IPS-20b (cell line): ENCODE results near the gene SBF2.
"Not testable (repeated sequence)": the region's sequence is repeated elsewhere in the genome, so short reads cannot be mapped to it uniquely, and the experiment has no call there.

Experiments used
- H3K27ac ChIP-seq: one replicate; pipeline ENCODE4 v1.5.1; 2013; ENCODE audit warnings: low read length
- H3K27me3 ChIP-seq: 2 replicates; pipeline ENCODE4 v1.6.1; 2013; ENCODE audit warnings: mild to moderate bottlenecking, low read length, inconsistent platforms; ENCODE audit not compliant: insufficient read depth
- H3K36me3 ChIP-seq: 2 replicates; pipeline ENCODE4 v1.6.1; 2013; ENCODE audit warnings: low read depth, mild to moderate bottlenecking, inconsistent platforms, low read length, moderate library complexity; ENCODE audit not compliant: insufficient read depth
- H3K4me1 ChIP-seq: 2 replicates; pipeline ENCODE4 v1.6.1; 2013; ENCODE audit warnings: mild to moderate bottlenecking, control low read depth, inconsistent platforms, low read length, moderate library complexity; ENCODE audit not compliant: insufficient read depth
- H3K4me3 ChIP-seq: 2 replicates; pipeline ENCODE4 v1.5.1; 2013; ENCODE audit warnings: mild to moderate bottlenecking, low read length, inconsistent platforms
- H3K9ac ChIP-seq: 2 replicates; pipeline ENCODE4 v1.6.1; 2013; ENCODE audit warnings: low read depth, mild to moderate bottlenecking, inconsistent platforms, low read length, moderate library complexity
- H3K9me3 ChIP-seq: 2 replicates; pipeline ENCODE4 v1.6.1; 2013; ENCODE audit warnings: mild to moderate bottlenecking, low read depth, low read length, inconsistent platforms; ENCODE audit not compliant: insufficient read depth

SBF2 gene

DNA sequence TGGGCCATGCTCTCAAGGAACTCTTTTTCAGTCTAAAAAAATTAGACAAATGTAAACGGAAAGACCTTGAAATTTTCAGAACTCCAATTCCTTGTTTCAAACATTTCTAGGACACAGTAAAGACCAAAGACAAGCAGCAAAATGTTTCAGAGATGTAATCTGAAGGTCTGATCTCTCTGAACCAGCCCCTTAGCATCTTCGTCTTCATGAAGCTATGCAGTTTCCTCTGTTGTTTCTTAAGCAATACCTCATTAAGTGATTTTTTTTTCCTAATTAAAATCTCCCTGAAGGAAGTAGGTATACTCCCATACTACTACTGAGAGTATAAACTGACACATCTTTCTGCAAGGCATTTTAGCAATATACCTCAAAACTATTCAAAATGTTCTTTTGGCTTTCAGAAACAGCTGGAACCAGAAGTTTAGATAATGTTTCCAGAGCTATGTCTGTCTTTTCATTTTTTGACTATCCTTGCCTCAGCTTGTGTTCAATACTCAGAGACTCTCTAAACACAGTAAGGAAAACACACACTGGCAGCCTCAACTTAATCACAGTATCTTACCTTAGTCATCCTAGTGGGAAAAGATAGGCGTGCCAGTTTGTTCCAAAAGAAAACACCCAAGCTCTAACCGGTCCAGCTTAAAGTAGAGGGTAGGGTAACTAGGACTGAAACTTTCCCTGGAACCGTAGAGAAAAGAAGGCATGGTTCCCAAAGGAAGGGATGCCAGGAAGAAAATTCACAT lies 25.1 kb downstream of the SBF2 start:
- Histone ChIP-seq H3K9ac (no peak overlapping the region), H3K36me3 (no peaks in the 10 kb centered on the region), H3K9me3 (no peaks in the 10 kb centered on the region), H3K4me1 (no peaks in the 10 kb centered on the region; the same call in 1 of the 2 replicates), H3K27ac (no peak overlapping the region), H3K27me3 (no peaks in the 10 kb centered on the region), H3K4me3 (no peak overlapping the region)

DNA sequence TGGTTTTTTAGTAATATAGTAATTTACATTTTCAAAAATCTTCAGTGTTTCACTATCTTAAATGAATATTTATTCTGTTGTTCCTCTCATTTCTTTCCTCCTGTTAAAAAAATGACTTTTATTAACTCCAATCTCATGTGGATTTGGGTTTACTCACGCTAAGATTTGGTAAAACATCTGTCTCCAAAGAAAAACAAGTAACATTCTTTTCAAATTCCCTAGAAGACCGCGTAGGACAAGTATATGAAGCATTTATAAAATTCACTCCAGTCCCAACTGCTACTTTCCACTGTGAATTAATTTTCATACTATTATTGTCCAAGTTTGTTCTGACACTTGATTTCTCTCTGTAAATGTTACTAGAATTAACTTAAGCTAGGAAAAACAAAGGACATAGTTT lies 26.2 kb downstream of the SBF2 start:
- Histone ChIP-seq H3K4me1 (no peaks in the 10 kb centered on the region; the same call in 1 of the 2 replicates), H3K4me3 (no peak overlapping the region), H3K27me3 (no peaks in the 10 kb centered on the region), H3K36me3 (no peaks in the 10 kb centered on the region), H3K9ac (no peak overlapping the region), H3K9me3 (no peaks in the 10 kb centered on the region), H3K27ac (no peak overlapping the region)

DNA sequence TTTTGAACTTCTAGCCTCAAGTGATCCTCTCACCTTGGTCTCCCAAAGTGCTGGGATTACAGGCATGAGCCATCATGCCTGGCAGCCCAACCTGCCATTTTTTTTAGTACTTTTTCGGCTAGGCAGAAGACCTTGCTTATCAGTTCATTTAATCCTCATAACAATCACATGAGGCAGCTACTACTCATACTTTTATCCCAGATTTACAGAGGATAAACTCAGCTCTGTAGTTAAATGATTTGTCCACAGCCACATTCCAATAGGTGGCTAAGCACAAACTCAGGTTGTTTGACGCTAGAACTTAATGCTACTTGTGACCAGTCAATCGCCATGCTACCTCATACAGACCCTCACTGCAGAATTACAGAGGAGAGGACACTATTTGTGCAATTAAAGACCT lies 28.1 kb downstream of the SBF2 start:
- Histone ChIP-seq H3K4me3 (no peak overlapping the region), H3K4me1 (no peaks in the 10 kb centered on the region; the same call in 1 of the 2 replicates), H3K27me3 (no peaks in the 10 kb centered on the region), H3K36me3 (no peaks in the 10 kb centered on the region), H3K27ac (no peak overlapping the region), H3K9ac (no peak overlapping the region), H3K9me3 (no peaks in the 10 kb centered on the region)

DNA sequence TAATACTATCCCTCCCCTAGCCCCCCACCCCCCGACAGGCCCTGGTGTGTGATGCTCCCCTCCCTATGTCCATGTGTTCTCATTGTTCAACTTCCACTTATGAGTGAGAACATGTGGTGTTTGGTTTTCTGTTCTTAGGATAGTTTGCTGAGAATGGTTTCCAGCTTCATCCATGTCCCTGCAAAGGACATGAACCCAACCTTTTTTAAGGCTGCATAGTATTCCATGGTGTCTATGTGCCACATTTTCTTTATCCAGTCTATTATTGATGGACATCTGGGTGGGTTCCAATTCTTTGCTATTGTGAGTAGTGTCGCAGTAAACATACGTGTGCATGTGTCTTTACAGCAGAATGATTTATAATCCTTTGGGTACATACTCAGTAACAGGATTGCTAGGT lies 29.3 kb downstream of the SBF2 start:
- not testable (repeated sequence) for H3K27ac ChIP-seq, H3K9me3 ChIP-seq, H3K36me3 ChIP-seq, H3K27me3 ChIP-seq, H3K9ac ChIP-seq, H3K4me3 ChIP-seq, H3K4me1 ChIP-seq

DNA sequence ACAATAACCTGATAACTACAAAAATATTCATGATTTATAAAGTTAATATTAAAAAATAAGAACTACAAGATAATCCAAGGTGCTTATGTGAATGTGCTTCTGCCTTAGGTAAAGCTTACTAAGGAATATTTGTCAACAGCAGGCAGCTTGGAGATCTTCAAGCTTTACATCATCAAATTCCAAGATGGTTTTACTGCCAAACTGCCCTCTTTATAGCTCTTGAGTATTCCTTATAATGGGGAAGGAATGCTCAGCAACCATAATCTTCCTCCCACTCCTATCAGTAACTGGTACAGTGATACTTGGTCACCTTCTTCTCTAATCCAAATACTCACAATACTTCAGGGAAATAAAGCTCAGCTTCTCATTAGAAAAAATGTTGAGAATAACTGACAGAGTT lies 30.1 kb downstream of the SBF2 start:
- Histone ChIP-seq H3K27ac (no peak overlapping the region), H3K9me3 (no peaks in the 10 kb centered on the region), H3K9ac (no peak overlapping the region), H3K4me1 (no peaks in the 10 kb centered on the region; the same call in 1 of the 2 replicates), H3K4me3 (no peak overlapping the region), H3K36me3 (no peaks in the 10 kb centered on the region), H3K27me3 (no peaks in the 10 kb centered on the region)

DNA sequence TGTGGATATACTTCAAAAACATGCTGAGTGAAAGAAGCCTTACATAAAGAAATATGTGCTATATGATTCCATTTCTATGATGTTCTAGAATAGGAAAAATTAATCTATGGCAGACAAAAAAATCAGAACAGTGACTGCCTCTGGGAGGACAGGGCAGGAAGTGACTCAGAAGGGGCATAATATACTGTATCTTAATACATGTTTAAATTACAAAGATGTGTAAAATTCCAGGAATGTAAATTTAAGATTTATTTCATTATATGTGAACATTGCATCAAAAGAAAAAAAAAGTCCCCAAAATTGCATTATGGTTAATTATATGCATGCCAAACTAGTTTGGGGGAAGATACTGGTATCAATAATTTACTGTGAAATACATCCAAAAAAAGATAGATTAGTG lies 32.2 kb downstream of the SBF2 start:
- Histone ChIP-seq H3K27me3 (no peaks in the 10 kb centered on the region), H3K27ac (no peak overlapping the region), H3K4me3 (no peak overlapping the region), H3K9me3 (no peaks in the 10 kb centered on the region), H3K4me1 (peaks cover 9% of the 10 kb centered on the region), H3K36me3 (no peaks in the 10 kb centered on the region), H3K9ac (no peak overlapping the region)

DNA sequence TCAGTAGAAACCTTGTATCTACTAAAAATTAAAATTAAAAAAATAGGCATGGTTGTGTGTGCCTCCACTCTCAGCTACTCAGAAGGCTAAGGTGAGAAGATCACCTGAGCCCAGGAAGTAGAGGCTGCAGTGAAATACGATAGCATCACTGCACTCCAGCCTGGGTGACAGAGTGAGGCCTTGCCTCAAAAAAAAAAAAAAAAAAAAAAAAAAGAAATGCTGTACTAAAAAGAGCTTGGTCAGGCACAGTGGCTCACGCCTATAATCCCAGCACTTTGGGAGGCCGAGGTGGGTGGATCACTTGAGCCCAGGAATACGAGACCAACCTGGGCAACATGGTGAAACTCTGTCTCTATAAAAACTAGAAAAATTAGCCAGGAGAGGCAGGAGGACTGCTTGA lies 36.5 kb downstream of the SBF2 start:
- H3K27ac ChIP-seq, result no peak overlapping the region
- no peak overlapping the region for H3K4me3 ChIP-seq
- no peak overlapping the region for H3K9ac ChIP-seq
- no peaks in the 10 kb centered on the region for H3K27me3 ChIP-seq
- no peaks in the 10 kb centered on the region for H3K36me3 ChIP-seq
- no peaks in the 10 kb centered on the region for H3K9me3 ChIP-seq
- H3K4me1 ChIP-seq, result peaks cover 10% of the 10 kb centered on the region; the same call in 1 of the 2 replicates

DNA sequence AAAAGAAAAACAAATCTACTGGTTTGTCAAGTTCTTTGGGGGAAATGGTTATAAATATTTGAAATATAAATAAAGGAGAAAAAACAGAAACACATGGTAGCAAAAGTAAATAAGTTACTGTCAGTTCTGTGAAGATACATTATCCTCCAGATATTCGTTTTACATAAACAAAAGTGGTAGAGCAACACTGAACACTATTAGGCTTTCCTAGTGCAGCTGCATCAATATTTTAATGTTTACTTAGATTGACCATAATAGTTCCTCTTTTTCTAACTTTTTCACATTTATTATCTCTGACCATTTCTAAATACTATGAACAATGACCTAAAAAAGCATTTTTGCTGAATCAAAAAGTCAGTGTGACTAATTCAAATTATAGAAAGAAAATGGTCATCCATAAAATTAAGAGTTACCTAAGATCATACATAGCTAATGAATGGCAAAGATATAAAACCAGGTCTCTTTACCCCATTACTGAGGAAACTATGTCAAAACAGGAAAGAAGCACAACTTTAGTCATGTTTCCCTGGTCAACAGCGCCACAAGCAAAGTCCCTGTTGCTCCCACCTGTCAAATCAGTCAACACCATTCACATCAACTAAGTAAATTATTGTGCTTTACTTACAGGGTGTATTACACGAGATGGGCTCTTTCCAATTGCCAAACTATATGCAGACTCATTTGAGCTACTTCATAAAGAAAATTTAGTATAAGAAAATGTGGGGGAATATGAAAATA lies 38.5 kb downstream of the SBF2 start:
- no peak overlapping the region for H3K27ac ChIP-seq
- no peak overlapping the region for H3K4me3 ChIP-seq
- H3K4me1 ChIP-seq, result peaks cover 14% of the 10 kb centered on the region; the same call in 1 of the 2 replicates
- no peaks in the 10 kb centered on the region for H3K9me3 ChIP-seq
- H3K27me3 ChIP-seq, result no peaks in the 10 kb centered on the region
- H3K36me3 ChIP-seq, result no peaks in the 10 kb centered on the region
- no peak overlapping the region for H3K9ac ChIP-seq

DNA sequence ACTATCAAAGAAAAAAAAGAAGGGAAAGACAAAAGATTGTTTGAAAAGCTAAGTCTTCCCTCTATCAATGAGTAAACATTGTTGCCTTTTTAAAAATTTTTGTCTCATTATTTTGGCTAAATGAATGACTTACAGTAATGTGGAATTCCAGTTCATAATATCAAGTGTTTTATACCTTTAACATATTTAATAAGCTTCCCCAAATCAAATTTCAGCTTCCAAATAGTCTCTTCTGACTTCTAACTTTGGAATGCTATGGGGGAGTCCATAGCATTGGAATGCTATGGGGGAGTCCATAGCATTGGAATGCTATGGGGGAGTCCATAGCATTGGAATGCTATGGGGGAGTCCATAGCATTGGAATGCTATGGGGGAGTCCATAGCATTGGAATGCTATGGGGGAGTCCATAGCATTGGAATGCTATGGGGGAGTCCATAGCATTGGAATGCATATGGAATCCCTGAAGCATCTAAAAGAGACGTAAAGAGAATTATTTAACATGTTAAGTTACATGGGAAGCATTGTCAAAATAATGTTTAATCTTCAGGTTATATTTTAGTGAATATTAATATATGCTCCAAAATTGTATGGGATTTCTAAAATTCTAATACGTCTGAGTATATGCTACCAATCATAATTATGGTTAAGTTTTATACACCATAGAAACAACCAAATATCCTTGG lies 44.4 kb downstream of the SBF2 start:
- not testable (repeated sequence) for H3K27ac ChIP-seq, H3K27me3 ChIP-seq, H3K36me3 ChIP-seq, H3K4me1 ChIP-seq, H3K4me3 ChIP-seq, H3K9ac ChIP-seq, H3K9me3 ChIP-seq

DNA sequence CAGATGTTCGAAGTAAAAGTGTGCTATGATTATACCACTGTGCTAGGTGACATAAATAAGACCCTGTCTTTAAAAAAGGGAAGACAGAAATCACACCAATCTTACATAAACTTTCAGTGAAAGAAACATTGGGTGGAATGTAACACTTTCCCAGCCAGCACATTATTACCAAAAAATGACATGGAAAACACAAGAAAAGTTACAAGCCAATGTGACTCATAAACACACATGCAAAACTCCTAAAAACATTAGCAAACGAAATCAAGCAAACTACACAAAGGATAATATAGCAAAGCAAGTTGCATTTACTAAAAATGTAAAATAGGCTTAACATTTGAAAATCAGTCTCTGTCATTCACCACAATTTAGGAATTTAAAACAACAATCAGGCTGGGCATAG lies 47.0 kb downstream of the SBF2 start:
- no peak overlapping the region for H3K9ac ChIP-seq
- H3K4me3 ChIP-seq, result no peak overlapping the region
- no peak overlapping the region for H3K27ac ChIP-seq
- no peaks in the 10 kb centered on the region for H3K27me3 ChIP-seq
- peaks cover 7% of the 10 kb centered on the region; the same call in 1 of the 2 replicates for H3K4me1 ChIP-seq
- H3K9me3 ChIP-seq, result no peaks in the 10 kb centered on the region
- H3K36me3 ChIP-seq, result no peaks in the 10 kb centered on the region

DNA sequence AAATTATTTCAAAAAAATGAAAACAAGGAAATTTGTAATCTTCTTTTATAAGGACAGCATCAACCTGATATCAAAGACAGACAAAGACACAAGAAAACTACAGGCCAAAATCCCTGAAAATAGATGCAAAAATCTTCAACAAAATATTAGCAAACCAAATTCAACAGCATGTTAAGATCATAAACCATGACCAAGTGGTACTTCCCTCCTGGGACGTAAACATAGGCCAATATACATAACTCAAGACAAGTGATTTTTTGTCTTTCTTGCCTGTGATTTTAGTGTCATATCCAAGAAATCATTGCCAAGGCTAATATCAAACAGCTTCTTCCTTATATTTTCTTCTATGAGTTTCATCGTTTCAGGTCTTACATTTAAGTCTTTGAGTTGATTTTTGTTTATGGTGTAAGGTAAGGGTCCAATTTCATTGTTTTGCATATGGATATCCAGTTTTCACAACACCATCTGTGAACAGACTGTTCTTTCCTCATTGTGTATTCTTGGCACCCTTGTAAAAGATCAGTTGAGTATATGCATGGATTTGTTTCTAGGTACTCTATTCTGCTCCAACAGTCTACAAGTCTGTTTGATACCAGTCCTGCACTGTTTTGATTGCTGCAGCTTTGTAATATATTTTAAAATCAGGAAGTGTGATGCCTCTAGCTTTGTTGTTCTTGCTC lies 50.0 kb downstream of the SBF2 start:
- no peak overlapping the region for H3K27ac ChIP-seq
- no peaks in the 10 kb centered on the region for H3K9me3 ChIP-seq
- no peak overlapping the region for H3K4me3 ChIP-seq
- no peaks in the 10 kb centered on the region for H3K36me3 ChIP-seq
- H3K9ac ChIP-seq, result no peak overlapping the region
- H3K4me1 ChIP-seq, result no peaks in the 10 kb centered on the region
- no peaks in the 10 kb centered on the region for H3K27me3 ChIP-seq
